K562 (cell line): ENCODE data around the gene FAM131C. TPM values are rescaled to one million over a fixed set of nuclear protein-coding genes. Genes with fewer than 3 reads are reported as not detected.

ENCODE experiments used
- CHD1 ChIP-seq: fragments of 200-600 bp; sonication (generic); IDR thresholded peaks from one replicate; pipeline ENCODE4 v1.6.1; 2012; ENCODE audit warnings: mild to moderate bottlenecking, moderate library complexity, low read length, inconsistent platforms
- GATA2 ChIP-seq: sonication (generic); formaldehyde crosslinking; IDR thresholded peaks from 2 replicates; pipeline ENCODE4 v1.4.0; 2020; ENCODE audit warnings: mild to moderate bottlenecking, missing genetic modification reagents
- HNRNPLL ChIP-seq: fragments of 200-400 bp; formaldehyde crosslinking; IDR thresholded peaks from 2 replicates; pipeline ENCODE4 v1.6.1; 2017; ENCODE audit warnings: low read length, low read depth, mild to moderate bottlenecking; ENCODE audit not compliant: poor library complexity, severe bottlenecking
- KLF10 ChIP-seq: fragments of 250-450 bp; sonication (Bioruptor Pico); IDR thresholded peaks from 2 replicates; pipeline ENCODE4 v1.6.1; 2021; ENCODE audit warnings: matching md5 sums
- MAFK ChIP-seq: IDR thresholded peaks from 2 replicates; pipeline ENCODE4 v1.6.1; 2011; ENCODE audit warnings: low read length, improper control_type of control experiment
- NFRKB ChIP-seq: fragments of 450-650 bp; IDR thresholded peaks from 2 replicates; pipeline ENCODE4 v1.6.1; 2016; ENCODE audit warnings: low read depth
- XRCC3 ChIP-seq: fragments of 450-650 bp; IDR thresholded peaks from 2 replicates; pipeline ENCODE4 v1.6.1; 2017; ENCODE audit warnings: mild to moderate bottlenecking, moderate library complexity
- ZBTB1 ChIP-seq: sonication (generic); formaldehyde crosslinking; IDR thresholded peaks from 2 replicates; pipeline ENCODE4 v1.8.1; 2023; ENCODE audit warnings: missing genetic modification reagents, low read depth, mild to moderate bottlenecking, borderline replicate concordance
- ZC3H11A ChIP-seq: IDR thresholded peaks from 2 replicates; pipeline ENCODE4 v1.6.1; 2012; ENCODE audit warnings: low read depth, low read length, improper control_type of control experiment
- ZNF263 ChIP-seq: sonication (generic); formaldehyde crosslinking; IDR thresholded peaks from 2 replicates; pipeline ENCODE4 v1.8.0; 2022; ENCODE audit warnings: mild to moderate bottlenecking, missing genetic modification reagents, borderline replicate concordance
- ZNF282 ChIP-seq: sonication (generic); formaldehyde crosslinking; IDR thresholded peaks from 2 replicates; pipeline ENCODE4 v1.8.1; 2023; ENCODE audit warnings: missing genetic modification reagents
- ZNF41 ChIP-seq: fragments of 250-450 bp; sonication (Bioruptor Pico); conservative IDR thresholded peaks from 2 replicates; pipeline ENCODE4 v1.4.0; 2020; ENCODE audit warnings: mild to moderate bottlenecking
- polyA plus RNA-seq, 8 experiments: library from polyadenylated mRNA; depleted of rRNA in 4 of 8; stranded (reverse) in 5 of 8; unstranded in 3 of 8; fragments of >200 nt; fragmentation: Nextera tagmentation in 2 of 8; fragmentation: Illumina TruSeq in 1 of 8; extraction: Ambion mirVana in 2 of 8; extraction: Trizol in 1 of 8; gene quantifications; 2 replicates each; pipeline versions ENCODE4 v1.2.1 to v1.2.3, GENCODE V29; 2011 to 2014; ENCODE audit warnings: inconsistent platforms in 1 of 8, missing spikeins in 1 of 8
- total RNA-seq, 7 experiments: library from RNA; depleted of rRNA in 6 of 7; stranded (reverse); fragments of >200 nt in 6 of 7; fragmentation: Illumina TruSeq in 2 of 7; extraction: Trizol in 2 of 7; gene quantifications; 2 replicates each; pipeline versions ENCODE4 v1.2.1 to v1.2.3, GENCODE V29; 2011 to 2021; ENCODE audit warnings: low replicate concordance in 1 of 7
- TF ChIP-seq, protein P1 (sequence below): IDR thresholded peaks from 2 replicates; pipeline ENCODE4 v1.6.1; 2016; ENCODE audit warnings: missing genetic modification characterization, missing compliant biosample characterization
- TF ChIP-seq, protein P2 (sequence below): fragments of 200-800 bp; sonication (Bioruptor generic); IDR thresholded peaks from 2 replicates; pipeline ENCODE4 v1.6.1; 2017; ENCODE audit warnings: missing genetic modification characterization, missing compliant biosample characterization
- TF ChIP-seq, protein P3 (sequence below): sonication (generic); formaldehyde crosslinking; IDR thresholded peaks from 2 replicates; pipeline ENCODE4 v1.8.0; 2023; ENCODE audit warnings: mild to moderate bottlenecking, missing genetic modification reagents
- TF ChIP-seq, protein P4 (sequence below): fragments of 250-450 bp; sonication (Bioruptor Pico); IDR thresholded peaks from 2 replicates; pipeline ENCODE4 v1.5.0; 2021; ENCODE audit warnings: mild to moderate bottlenecking, moderate library complexity
- TF ChIP-seq, protein P5 (sequence below): fragments of 450-650 bp; IDR thresholded peaks from 2 replicates; pipeline ENCODE4 v1.6.1; 2016
- TF ChIP-seq, protein P6 (sequence below), 3 experiments: fragments of 200-800 bp in 1 of 3; sonication (Bioruptor generic) in 1 of 3; sonication (generic) in 1 of 3; formaldehyde crosslinking in 1 of 3; IDR thresholded peaks; 2 replicates each; pipeline versions ENCODE4 v1.6.1 to v1.8.0; 2016 to 2022; ENCODE audit warnings: mild to moderate bottlenecking in 2 of 3, missing compliant biosample characterization in 2 of 3, missing genetic modification characterization in 2 of 3, missing genetic modification reagents in 1 of 3

The FAM131C gene
- total and polyA plus RNA-seq, 9 of the 15 experiments (the other 6 are each of a cell fraction or from before 2014, with no cell fraction given) = 0.10 to 0.29 (median 0.16) TPM; not detected in 6

DNA sequence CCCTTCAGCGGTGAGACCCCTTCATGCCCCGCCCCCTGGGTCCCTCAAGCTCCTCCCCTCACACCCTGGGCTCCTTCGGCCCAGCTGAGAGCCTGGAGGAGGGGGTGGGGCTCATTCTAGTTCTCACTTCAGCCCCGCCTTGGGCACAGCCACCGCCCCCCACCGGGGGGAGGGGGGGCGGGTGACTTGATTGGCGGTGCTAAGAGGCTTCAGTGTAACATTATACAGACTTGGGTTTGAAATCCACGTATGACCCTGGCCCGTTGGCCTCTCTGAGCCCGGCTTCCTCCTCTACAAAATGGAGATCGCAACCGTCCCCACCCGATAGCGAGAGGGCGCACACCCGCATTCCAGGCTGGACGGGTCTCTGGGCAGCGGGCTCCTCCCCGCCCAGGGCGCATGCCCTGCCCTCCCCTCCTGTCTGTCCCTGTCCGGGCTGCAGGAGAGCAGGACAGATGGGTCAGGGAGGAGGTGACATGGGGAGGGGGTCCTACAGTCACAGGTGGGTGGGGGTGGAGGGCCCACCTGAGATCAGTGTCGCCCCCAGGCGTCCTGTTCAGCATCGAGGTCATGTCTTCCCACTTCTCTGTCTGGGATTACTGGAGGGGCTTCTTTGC is 24.8 kb downstream of the FAM131C start (continued):
- TF ChIP-seq, protein P1, sequence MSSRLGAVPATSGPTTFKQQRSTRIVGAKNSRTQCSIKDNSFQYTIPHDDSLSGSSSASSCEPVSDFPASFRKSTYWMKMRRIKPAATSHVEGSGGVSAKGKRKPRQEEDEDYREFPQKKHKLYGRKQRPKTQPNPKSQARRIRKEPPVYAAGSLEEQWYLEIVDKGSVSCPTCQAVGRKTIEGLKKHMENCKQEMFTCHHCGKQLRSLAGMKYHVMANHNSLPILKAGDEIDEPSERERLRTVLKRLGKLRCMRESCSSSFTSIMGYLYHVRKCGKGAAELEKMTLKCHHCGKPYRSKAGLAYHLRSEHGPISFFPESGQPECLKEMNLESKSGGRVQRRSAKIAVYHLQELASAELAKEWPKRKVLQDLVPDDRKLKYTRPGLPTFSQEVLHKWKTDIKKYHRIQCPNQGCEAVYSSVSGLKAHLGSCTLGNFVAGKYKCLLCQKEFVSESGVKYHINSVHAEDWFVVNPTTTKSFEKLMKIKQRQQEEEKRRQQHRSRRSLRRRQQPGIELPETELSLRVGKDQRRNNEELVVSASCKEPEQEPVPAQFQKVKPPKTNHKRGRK (tag) = no peak
- peak; percentile 49; the same call in 1 of the 2 replicates for TF ChIP-seq NFRKB
- TF ChIP-seq MAFK = no peak
- TF ChIP-seq ZNF263 (CRISPR knock-in tag) = no peak
- TF ChIP-seq GATA2 (CRISPR knock-in tag) = no peak
- TF ChIP-seq ZC3H11A = no peak
- TF ChIP-seq XRCC3 = no peak
- no peak for TF ChIP-seq ZNF282 (CRISPR knock-in tag)
- no peak for TF ChIP-seq ZBTB1 (CRISPR knock-in tag)
- TF ChIP-seq, protein P2, sequence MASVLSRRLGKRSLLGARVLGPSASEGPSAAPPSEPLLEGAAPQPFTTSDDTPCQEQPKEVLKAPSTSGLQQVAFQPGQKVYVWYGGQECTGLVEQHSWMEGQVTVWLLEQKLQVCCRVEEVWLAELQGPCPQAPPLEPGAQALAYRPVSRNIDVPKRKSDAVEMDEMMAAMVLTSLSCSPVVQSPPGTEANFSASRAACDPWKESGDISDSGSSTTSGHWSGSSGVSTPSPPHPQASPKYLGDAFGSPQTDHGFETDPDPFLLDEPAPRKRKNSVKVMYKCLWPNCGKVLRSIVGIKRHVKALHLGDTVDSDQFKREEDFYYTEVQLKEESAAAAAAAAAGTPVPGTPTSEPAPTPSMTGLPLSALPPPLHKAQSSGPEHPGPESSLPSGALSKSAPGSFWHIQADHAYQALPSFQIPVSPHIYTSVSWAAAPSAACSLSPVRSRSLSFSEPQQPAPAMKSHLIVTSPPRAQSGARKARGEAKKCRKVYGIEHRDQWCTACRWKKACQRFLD (CRISPR knock-in tag) = no peak
- TF ChIP-seq CHD1 = no peak
- TF ChIP-seq ZNF41 (CRISPR knock-in tag) = no peak
- TF ChIP-seq HNRNPLL = no peak
- TF ChIP-seq, protein P3, sequence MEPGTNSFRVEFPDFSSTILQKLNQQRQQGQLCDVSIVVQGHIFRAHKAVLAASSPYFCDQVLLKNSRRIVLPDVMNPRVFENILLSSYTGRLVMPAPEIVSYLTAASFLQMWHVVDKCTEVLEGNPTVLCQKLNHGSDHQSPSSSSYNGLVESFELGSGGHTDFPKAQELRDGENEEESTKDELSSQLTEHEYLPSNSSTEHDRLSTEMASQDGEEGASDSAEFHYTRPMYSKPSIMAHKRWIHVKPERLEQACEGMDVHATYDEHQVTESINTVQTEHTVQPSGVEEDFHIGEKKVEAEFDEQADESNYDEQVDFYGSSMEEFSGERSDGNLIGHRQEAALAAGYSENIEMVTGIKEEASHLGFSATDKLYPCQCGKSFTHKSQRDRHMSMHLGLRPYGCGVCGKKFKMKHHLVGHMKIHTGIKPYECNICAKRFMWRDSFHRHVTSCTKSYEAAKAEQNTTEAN (CRISPR knock-in tag) = no peak
- TF ChIP-seq, protein P4, sequence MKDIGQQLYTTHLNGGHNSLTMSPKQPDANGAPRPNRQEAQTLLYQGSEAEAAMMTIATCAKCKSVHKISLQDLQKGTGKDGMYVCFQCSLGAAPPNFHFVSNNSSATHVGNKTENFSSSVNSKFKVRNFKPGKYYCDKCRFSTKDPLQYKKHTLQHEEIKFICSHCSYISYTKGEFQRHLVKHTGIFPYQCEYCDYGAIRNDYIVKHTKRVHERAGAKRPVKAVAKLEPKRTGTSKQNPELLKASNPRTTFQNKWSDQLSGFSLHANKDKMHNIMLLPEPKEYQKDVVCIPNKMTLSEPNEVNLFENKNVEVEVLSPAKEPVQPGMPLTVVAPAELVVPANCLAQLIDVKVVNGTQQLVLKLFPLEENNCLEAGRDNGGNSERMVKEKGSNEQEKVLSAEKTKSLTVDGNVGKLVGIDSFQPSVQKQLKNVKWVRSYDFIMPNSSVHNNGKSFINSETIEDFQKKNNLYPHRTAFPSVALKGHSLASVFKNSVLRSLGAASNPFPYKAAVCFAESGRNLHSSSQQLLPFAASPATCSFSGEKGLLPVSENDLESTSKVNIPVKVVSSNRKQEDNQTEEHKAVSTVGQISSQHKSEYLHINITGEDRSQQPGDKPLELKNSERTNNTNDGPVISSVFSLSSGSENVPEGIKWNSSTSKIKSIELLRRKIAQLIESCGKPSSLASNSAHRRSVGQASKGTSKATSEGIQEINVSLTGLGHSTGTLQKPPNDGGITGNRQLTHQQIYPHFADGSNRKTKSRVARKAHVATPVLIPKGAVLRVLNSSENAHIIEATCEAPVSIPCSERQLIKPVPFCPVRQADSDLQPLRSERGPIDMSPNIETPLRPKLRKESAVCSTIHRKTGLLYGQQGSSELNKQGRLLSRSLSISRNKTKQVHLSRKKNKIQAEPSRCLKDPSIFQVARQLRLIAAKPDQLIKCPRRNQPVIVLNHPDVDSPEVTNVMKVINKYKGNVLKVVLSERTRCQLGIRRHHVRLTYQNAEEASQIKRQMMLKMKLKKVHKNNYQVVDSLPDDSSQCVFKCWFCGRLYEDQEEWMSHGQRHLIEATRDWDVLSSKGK = no peak
- TF ChIP-seq, protein P5, sequence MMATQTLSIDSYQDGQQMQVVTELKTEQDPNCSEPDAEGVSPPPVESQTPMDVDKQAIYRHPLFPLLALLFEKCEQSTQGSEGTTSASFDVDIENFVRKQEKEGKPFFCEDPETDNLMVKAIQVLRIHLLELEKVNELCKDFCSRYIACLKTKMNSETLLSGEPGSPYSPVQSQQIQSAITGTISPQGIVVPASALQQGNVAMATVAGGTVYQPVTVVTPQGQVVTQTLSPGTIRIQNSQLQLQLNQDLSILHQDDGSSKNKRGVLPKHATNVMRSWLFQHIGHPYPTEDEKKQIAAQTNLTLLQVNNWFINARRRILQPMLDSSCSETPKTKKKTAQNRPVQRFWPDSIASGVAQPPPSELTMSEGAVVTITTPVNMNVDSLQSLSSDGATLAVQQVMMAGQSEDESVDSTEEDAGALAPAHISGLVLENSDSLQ = peak; percentile 83
- TF ChIP-seq, protein P6, sequence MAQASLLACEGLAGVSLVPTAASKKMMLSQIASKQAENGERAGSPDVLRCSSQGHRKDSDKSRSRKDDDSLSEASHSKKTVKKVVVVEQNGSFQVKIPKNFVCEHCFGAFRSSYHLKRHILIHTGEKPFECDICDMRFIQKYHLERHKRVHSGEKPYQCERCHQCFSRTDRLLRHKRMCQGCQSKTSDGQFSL (CRISPR knock-in tag; IDR thresholded peaks at IDR 0.05) = peak; percentile 84
- TF ChIP-seq, protein P6 (tag; IDR thresholded peaks at IDR 0.05) = peak in 1 of 2 experiments; percentile 71; a peak in 2 of 4 replicates
- TF ChIP-seq KLF10 = no peak
